Subcutaneous abdominal adipose tissue (tissue), 5 donors: ENCODE data around the gene RTN1.
"Not testable (repeated sequence)": the region's sequence is repeated elsewhere in the genome, so short reads cannot be mapped to it uniquely, and the experiment has no call there.

Source experiments
- H3K27ac ChIP-seq: one replicate; pipeline ENCODE4 v1.7.0; 2013; ENCODE audit warnings: low read depth, mild to moderate bottlenecking, inconsistent platforms, low read length, moderate library complexity
- H3K27me3 ChIP-seq, 5 donors: one replicate each; pipeline ENCODE4 v1.7.0; 2013; ENCODE audit warnings: low read length in 5 of 5, inconsistent platforms in 1 of 5; ENCODE audit not compliant: control insufficient read depth in 5 of 5, insufficient read depth in 4 of 5
- H3K36me3 ChIP-seq, 5 donors: one replicate each; pipeline ENCODE4 v1.7.0; 2013; ENCODE audit warnings: low read length in 5 of 5; ENCODE audit not compliant: control insufficient read depth in 5 of 5, insufficient read depth in 5 of 5
- H3K4me1 ChIP-seq, 5 donors: one replicate each; pipeline ENCODE4 v1.7.0; 2013; ENCODE audit warnings: low read length in 5 of 5, mild to moderate bottlenecking in 3 of 5, moderate library complexity in 1 of 5; ENCODE audit not compliant: control insufficient read depth in 5 of 5, insufficient read depth in 5 of 5
- H3K4me3 ChIP-seq, 5 donors: one replicate each; pipeline ENCODE4 v1.7.0; 2013; ENCODE audit warnings: low read length in 5 of 5, low read depth in 1 of 5
- H3K9ac ChIP-seq, 5 donors: one replicate each; pipeline ENCODE4 v1.7.0; 2013; ENCODE audit warnings: low read length in 5 of 5, mild to moderate bottlenecking in 4 of 5, moderate library complexity in 3 of 5
- H3K9me3 ChIP-seq, 5 donors: one replicate each; pipeline ENCODE4 v1.7.0; 2013; ENCODE audit warnings: low read length in 5 of 5; ENCODE audit not compliant: control insufficient read depth in 5 of 5
- donor health status: healthy.
- donor health status: healthy.
- donor health status: healthy.
- donor health status: healthy.
- donor health status: healthy.

RTN1 gene

DNA sequence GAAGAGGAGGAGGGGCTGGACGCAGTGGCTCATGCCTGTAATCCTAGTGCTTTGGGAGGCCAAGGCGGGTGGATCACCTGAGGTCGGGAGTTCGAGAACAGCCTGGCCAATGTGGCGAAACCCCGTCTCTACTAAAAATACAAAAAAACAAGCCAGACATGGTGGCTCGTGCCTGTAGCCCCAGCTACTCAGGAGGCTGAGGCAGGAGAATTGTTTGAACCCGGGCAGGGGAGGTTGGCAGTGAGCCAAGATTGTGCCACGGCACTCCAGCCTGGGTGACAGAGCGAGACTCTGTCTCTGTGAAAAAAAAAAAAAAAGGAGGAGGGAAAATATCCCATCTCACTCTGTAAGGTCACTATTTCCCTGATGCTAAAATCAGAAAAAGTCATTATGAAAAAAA is 216.4 kb downstream of the RTN1 start:
- not testable (repeated sequence) for H3K27ac ChIP-seq, H3K36me3 ChIP-seq, H3K9ac ChIP-seq, H3K9me3 ChIP-seq, H3K4me3 ChIP-seq, H3K4me1 ChIP-seq, H3K27me3 ChIP-seq

GRCh38 chr14:59646832-59647231 is 223.7 kb downstream of the RTN1 start:
- not testable (repeated sequence) for H3K4me3 ChIP-seq, H3K36me3 ChIP-seq, H3K9ac ChIP-seq, H3K4me1 ChIP-seq, H3K27ac ChIP-seq, H3K27me3 ChIP-seq
- H3K9me3 ChIP-seq = peaks cover 4 to 41% (median 33%) of the 10 kb centered on the region in 5 donors

DNA sequence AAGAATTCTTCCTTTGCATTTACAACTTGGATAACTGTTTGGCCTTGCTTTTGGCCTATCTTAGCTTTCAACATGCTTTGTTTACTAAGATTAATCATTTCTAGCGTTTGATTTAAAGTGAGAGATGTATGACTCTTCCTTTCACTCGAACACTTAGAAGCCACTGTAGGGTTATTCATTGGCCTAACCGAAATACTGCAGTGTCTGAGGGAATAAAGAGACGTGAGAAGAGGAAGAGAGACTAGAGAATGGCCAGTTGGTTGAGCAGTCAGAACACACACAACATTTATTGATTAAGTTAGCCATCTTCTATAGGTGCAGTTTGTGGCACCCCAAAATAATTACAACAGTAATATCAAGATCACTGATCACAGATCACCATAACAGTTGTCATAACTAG is 231.7 kb downstream of the RTN1 start:
- Histone ChIP-seq H3K9me3 (peaks cover 0 to 8% (median 6%) of the 10 kb centered on the region in 5 donors), H3K4me3 (no peak overlapping the region), H3K27ac (no peak overlapping the region), H3K9ac (no peak overlapping the region), H3K36me3 (no peaks in the 10 kb centered on the region), H3K4me1 (no peaks in the 10 kb centered on the region), H3K27me3 (no peaks in the 10 kb centered on the region)

DNA sequence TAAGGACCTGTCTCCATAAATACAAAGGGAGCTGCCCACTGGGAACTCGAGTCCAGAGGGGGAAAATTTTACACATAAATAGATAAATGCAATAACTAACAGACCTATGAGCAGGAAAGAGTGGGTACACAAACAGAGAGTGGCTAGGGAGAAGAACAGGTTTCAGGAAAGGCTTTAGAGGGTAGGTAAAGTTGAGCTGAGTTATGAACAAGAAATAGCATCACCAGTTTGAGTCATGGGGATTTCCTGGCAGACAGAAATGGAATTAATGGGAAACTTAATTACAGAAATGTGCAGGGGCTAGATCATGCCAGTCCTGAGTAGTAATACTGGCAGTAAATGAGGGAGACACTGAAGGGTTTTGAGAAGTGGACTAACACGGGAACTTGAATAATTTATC is 236.0 kb downstream of the RTN1 start:
- peaks cover 0 to 11% (median 8%) of the 10 kb centered on the region in 5 donors for H3K4me1 ChIP-seq
- H3K4me3 ChIP-seq = no peak overlapping the region
- H3K36me3 ChIP-seq = no peaks in the 10 kb centered on the region
- H3K27ac ChIP-seq = no peak overlapping the region
- no peaks in the 10 kb centered on the region for H3K9me3 ChIP-seq
- no peak overlapping the region for H3K9ac ChIP-seq
- peaks cover 0 to 3% (median 2%) of the 10 kb centered on the region in 5 donors for H3K27me3 ChIP-seq

- Histone ChIP-seq H3K36me3 (no peaks in the 10 kb centered on the region), H3K27ac (no peak overlapping the region), H3K9me3 (no peaks in the 10 kb centered on the region), H3K4me1 (peaks cover 0 to 11% (median 8%) of the 10 kb centered on the region in 5 donors), H3K9ac (no peak overlapping the region), H3K27me3 (peaks cover 0 to 3% (median 2%) of the 10 kb centered on the region in 5 donors), H3K4me3 (no peak overlapping the region)
Measured at GRCh38 chr14:59633486-59633885, 237.1 kb downstream of the RTN1 start.

DNA sequence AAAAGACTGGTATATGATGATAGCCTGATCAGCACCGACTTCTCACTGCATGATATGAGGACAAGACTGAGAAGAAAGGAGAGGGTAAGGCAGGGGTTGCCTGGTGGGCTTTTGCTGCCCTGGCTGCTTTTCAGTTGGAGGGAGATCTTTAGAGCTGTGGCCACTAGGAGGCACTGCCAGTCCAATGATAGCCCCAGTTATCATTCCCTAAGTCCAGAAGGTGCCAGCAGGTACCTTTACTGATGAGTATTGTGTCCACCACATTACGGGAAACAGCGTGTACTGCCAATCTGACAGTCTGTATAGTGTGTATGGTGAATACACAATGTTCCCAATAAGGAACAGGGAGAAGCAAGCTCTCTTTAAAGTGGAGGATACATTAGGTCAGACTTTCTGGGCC is 238.2 kb downstream of the RTN1 start:
- peaks cover 0 to 11% (median 8%) of the 10 kb centered on the region in 5 donors for H3K4me1 ChIP-seq
- H3K27ac ChIP-seq = no peak overlapping the region
- no peak overlapping the region for H3K9ac ChIP-seq
- peaks cover 0 to 3% (median 2%) of the 10 kb centered on the region in 5 donors for H3K27me3 ChIP-seq
- H3K9me3 ChIP-seq = no peaks in the 10 kb centered on the region
- H3K36me3 ChIP-seq = no peaks in the 10 kb centered on the region
- H3K4me3 ChIP-seq = no peak overlapping the region

DNA sequence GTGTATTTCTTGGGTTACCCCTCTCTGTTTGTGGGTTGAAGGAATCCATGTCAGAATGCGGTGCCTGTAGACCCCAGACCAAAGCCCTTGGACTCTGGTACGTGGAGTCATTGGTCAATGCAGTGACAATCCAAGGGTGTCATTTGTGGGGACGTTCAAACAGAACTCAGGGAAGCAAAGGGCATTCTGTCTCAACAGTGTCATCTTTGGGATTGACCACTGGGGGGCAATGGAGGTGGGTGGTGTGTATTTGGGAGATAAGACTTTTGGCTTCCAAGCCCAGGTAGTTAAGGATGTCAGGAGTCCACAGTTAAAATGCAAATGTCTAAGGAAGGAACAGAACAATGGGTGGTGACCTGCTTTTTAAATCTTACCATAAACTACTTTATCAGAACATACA is 239.3 kb downstream of the RTN1 start:
- Histone ChIP-seq H3K4me1 (peaks cover 0 to 11% (median 8%) of the 10 kb centered on the region in 5 donors), H3K27ac (no peak overlapping the region), H3K9ac (no peak overlapping the region), H3K27me3 (peaks cover 0 to 3% (median 2%) of the 10 kb centered on the region in 5 donors), H3K36me3 (no peaks in the 10 kb centered on the region), H3K4me3 (no peak overlapping the region), H3K9me3 (no peaks in the 10 kb centered on the region)

GRCh38 chr14:59630288-59630963 is 240.2 kb downstream of the RTN1 start:
- Histone ChIP-seq H3K9ac (no peak overlapping the region), H3K4me3 (peak overlapping the region; percentile 27 to 57 (median 37)), H3K4me1 (peaks cover 0 to 11% (median 8%) of the 10 kb centered on the region in 5 donors), H3K27ac (no peak overlapping the region), H3K36me3 (no peaks in the 10 kb centered on the region), H3K27me3 (peaks cover 0 to 3% (median 2%) of the 10 kb centered on the region in 5 donors), H3K9me3 (no peaks in the 10 kb centered on the region)

- Histone ChIP-seq H3K36me3 (no peaks in the 10 kb centered on the region), H3K27ac (no peak overlapping the region), H3K4me3 (no peak overlapping the region), H3K4me1 (peaks cover 0 to 11% (median 8%) of the 10 kb centered on the region in 5 donors), H3K9ac (no peak overlapping the region), H3K27me3 (peaks cover 0 to 3% (median 2%) of the 10 kb centered on the region in 5 donors), H3K9me3 (no peaks in the 10 kb centered on the region)
Measured at GRCh38 chr14:59629444-59630287, 240.9 kb downstream of the RTN1 start.

GRCh38 chr14:59627011-59627520 is 243.5 kb downstream of the RTN1 start:
- no peaks in the 10 kb centered on the region for H3K36me3 ChIP-seq
- peaks cover 0 to 3% (median 2%) of the 10 kb centered on the region in 5 donors for H3K27me3 ChIP-seq
- peaks cover 0 to 11% (median 8%) of the 10 kb centered on the region in 5 donors for H3K4me1 ChIP-seq
- no peak overlapping the region for H3K27ac ChIP-seq
- no peaks in the 10 kb centered on the region for H3K9me3 ChIP-seq
- no peak overlapping the region for H3K9ac ChIP-seq
- no peak overlapping the region for H3K4me3 ChIP-seq
